ENCODE data around the gene PTCD3.

The PTCD3 gene

DNA sequence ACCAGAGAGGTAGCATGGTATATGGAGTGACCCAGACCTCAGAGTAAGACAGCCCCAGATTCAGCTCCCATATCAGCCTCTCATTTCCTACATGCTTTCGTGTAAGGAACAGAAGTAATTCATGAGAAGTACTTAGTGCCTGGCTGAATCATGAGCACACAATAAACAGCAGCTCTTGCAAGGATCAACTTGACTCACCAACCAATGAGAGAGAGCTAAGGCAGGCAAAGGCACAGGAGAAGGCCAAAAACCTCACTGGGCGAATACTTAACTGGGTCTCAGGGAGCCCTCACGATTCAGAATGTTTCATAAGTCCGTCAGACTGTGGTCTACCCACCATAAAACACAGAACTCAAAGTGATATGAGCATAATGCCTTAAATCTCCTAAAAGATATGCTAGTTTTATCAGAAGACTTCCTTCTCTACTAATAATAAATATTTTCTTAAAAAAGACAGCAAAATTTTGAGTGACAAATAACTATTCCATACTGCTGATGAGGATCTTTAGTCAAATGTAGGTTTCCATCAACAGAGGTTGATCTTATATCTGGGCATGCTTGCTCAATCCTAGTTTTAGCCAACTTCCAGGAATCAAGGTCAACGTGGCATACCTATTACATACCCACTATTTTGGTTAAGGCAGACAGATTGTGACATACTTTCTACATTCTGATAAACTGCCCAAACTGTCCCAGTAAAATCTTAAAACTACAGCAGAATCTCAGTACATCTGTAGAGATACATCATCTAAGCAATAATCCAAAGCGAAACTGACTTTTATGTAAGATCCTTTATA, 54.3 kb downstream of the PTCD3 start:
- H3K4me3 ChIP-seq (ENCODE audit: low read length) = no peak overlapping the region
- TF ChIP-seq CTCF (conservative IDR thresholded peaks at IDR 0.05; ENCODE audit: low read depth, low read length) = no peak
- DNase-seq (ENCODE audit: low read depth) = no peak

DNA sequence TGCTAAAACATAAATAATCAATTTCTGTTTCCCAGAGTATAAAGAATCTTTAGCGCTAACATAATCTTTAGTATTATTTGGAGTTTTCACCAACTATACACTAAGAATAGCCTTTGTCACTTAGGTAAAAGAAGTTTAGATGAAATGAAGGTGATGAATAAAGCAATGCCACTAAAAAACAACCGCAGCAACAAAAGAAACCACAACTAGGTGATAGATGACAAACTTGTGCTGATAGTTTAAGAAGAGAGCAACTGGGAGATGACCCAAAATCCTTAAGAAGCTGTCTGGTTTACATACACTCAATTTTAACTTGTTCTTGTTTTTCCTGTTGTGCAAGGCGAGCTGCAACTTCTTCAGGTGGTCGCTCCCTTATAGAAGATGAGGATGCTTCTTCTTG, 64.4 kb downstream of the PTCD3 start:
- DNase-seq (ENCODE audit: low read depth) = no peak
- no peak for TF ChIP-seq CTCF (conservative IDR thresholded peaks at IDR 0.05; ENCODE audit: low read depth, low read length)
- no peak overlapping the region for H3K4me3 ChIP-seq (ENCODE audit: low read length)

- H3K4me3 ChIP-seq (ENCODE audit: low read length) = no peak overlapping the region
- DNase-seq (ENCODE audit: low read depth) = no peak
- TF ChIP-seq CTCF (conservative IDR thresholded peaks at IDR 0.05; ENCODE audit: low read depth, low read length) = no peak
These were observed 65.3 kb downstream of the PTCD3 start for GRCh38 chr2:86171295-86171694.

- H3K4me3 ChIP-seq (ENCODE audit: low read length) = no peak overlapping the region
- TF ChIP-seq CTCF (conservative IDR thresholded peaks at IDR 0.05; ENCODE audit: low read depth, low read length) = no peak
- no peak for DNase-seq (ENCODE audit: low read depth)
These were observed 66.6 kb downstream of the PTCD3 start for GRCh38 chr2:86172610-86173009.

GRCh38 chr2:86174445-86174844, 68.4 kb downstream of the PTCD3 start:
- DNase-seq (ENCODE audit: low read depth) = no peak
- no peak overlapping the region for H3K4me3 ChIP-seq (ENCODE audit: low read length)
- no peak for TF ChIP-seq CTCF (conservative IDR thresholded peaks at IDR 0.05; ENCODE audit: low read depth, low read length)

GRCh38 chr2:86175828-86176227, 69.8 kb downstream of the PTCD3 start:
- TF ChIP-seq CTCF (conservative IDR thresholded peaks at IDR 0.05; ENCODE audit: low read depth, low read length) = no peak

GRCh38 chr2:86176597-86176996, 70.6 kb downstream of the PTCD3 start:
- no peak overlapping the region for H3K4me3 ChIP-seq (ENCODE audit: low read length)
- no peak for DNase-seq (ENCODE audit: low read depth)
- TF ChIP-seq CTCF (conservative IDR thresholded peaks at IDR 0.05; ENCODE audit: low read depth, low read length) = no peak

More at GRCh38 chr2:86175828-86176227, 69.8 kb downstream of the PTCD3 start:
- DNase-seq (ENCODE audit: low read depth) = no peak
- H3K4me3 ChIP-seq (ENCODE audit: low read length) = no peak overlapping the region

Data from retinal pigment epithelial cell (primary cell).